Measurements from ENCODE around the gene DHX30. TPM values are rescaled to one million over a fixed set of nuclear protein-coding genes. Genes with fewer than 3 reads are reported as not detected.

The DHX30 gene
- total RNA-seq, 1 donor from 2014 or later: 62.0 TPM

DNA sequence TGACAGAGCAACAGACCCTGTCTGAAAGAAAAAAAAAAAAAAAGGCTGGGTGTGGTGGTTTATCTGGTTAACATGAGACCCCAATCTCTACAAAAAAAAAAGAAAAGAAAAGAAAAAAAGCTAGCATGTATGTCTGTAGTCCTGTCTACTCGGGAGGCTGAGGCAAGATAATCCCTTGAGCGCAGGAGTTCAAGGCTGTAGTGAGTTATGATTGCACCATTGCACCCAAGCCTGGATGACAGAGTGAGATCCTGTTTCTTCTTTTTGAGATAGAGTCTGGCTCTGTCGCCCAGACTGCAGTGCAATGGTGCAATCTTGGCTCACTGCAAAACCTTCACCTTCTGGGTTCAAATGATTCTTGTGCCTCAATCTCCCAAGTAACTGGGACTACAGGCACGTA is 8.4 kb upstream of the DHX30 start:
- ATAC-seq (no peak), DNase-seq (no peak)
- H3K27ac ChIP-seq: no peak overlapping the region
- H3K9me3 ChIP-seq: no peaks in the 10 kb centered on the region
- TF ChIP-seq, protein P1, sequence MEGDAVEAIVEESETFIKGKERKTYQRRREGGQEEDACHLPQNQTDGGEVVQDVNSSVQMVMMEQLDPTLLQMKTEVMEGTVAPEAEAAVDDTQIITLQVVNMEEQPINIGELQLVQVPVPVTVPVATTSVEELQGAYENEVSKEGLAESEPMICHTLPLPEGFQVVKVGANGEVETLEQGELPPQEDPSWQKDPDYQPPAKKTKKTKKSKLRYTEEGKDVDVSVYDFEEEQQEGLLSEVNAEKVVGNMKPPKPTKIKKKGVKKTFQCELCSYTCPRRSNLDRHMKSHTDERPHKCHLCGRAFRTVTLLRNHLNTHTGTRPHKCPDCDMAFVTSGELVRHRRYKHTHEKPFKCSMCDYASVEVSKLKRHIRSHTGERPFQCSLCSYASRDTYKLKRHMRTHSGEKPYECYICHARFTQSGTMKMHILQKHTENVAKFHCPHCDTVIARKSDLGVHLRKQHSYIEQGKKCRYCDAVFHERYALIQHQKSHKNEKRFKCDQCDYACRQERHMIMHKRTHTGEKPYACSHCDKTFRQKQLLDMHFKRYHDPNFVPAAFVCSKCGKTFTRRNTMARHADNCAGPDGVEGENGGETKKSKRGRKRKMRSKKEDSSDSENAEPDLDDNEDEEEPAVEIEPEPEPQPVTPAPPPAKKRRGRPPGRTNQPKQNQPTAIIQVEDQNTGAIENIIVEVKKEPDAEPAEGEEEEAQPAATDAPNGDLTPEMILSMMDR (IDR thresholded peaks at IDR 0.05): no peak
- no peaks in the 10 kb centered on the region for H3K4me1 ChIP-seq
- intact Hi-C loops (cut with DNase I): loop anchor here (5.0 kb wide), 1 partner anchor 277 kb away; no protein-coding TSS in a partner anchor
- no peak overlapping the region for H3K4me3 ChIP-seq
- H3K36me3 ChIP-seq: no peaks in the 10 kb centered on the region
- no peaks in the 10 kb centered on the region for H3K27me3 ChIP-seq

DNA sequence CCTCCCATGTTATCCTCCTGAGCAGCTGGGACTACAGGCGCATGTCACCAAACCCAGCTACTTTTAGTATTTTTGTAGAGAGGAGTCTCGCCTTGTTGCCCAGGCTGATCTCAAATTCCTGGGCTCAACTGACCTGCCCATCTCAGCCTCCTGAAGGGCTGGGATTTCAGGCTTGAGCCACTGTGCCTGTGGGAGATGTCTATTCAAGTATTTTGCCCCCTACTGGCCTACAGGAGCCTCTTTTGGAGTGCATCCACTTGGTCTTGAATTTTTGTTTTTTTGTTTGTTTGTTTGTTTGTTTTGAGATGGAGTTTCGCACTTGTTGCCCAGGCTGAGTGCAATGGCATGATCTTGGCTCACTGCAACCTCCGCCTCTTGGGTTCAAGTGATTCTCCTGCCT is 3.2 kb upstream of the DHX30 start:
- TF ChIP-seq, protein P1 (IDR thresholded peaks at IDR 0.05): peak; percentile 21
- Histone ChIP-seq H3K4me1 (peaks cover 10% of the 10 kb centered on the region), H3K27ac (no peak overlapping the region), H3K27me3 (no peaks in the 10 kb centered on the region), H3K4me3 (no peak overlapping the region), H3K9me3 (no peaks in the 10 kb centered on the region), H3K36me3 (no peaks in the 10 kb centered on the region)
- intact Hi-C loops (cut with DNase I): no loop called here
- DNase-seq (no peak), ATAC-seq (no peak)

DNA sequence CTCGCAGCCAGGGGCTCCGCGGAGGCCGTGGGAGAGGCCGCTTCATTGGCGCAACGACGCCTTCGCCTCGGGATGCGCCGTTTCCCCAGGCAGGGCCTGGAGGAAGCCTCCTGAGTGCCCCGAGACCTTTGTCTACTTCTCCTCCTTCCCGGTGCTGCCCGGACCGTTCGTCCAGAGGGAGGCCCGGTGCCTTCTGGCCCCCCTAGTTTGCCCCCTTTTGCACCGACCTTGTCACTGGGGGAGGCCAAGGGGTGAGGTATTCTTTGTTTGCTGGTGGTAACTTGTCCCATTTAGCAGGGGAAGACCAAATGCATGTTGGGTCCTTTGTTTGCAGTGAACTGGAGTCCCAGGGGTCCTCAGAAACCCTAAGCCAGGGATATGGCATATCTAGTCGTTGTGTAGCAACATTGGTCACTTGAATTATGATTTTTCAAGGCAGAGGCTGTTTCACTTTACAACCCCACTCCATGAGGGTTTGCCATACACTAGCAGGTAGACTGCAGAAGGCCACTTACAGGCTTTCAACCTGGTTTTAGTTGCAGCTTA is 615 bp downstream of the DHX30 start:
- ATAC-seq: no peak
- peak overlapping the region; percentile 90 for H3K4me3 ChIP-seq

DNA sequence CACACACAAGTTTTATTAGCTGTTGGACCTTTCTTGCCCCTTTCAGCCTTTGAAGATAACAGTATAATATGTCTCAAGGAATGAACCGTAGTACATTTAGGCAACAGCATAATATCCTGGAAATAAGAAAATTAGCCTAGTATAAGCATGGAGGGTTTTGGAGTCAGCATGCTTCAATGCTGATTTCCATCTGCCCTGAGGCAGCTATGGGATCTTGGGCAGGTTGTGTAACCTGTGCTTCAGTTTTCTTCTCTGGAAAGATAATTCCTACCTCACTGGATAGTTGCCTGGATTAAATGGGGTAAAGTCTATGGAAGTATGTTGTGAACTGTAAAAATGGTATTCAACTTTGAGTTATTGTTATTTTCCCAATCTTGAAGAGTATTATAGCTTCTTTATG is 1.6 kb downstream of the DHX30 start:
- H3K9me3 ChIP-seq: no peaks in the 10 kb centered on the region
- intact Hi-C loops (cut with DNase I): no loop called here
- no peaks in the 10 kb centered on the region for H3K27me3 ChIP-seq
- TF ChIP-seq, protein P1 (IDR thresholded peaks at IDR 0.05): no peak
- H3K36me3 ChIP-seq: peaks cover 16% of the 10 kb centered on the region
- no peak overlapping the region for H3K27ac ChIP-seq
- H3K4me3 ChIP-seq: no peak overlapping the region
- ATAC-seq: no peak
- DNase-seq: no peak
- H3K4me1 ChIP-seq: peaks cover 10% of the 10 kb centered on the region

More for the DNA sequence above, 615 bp downstream of the DHX30 start:
- TF ChIP-seq, protein P1 (IDR thresholded peaks at IDR 0.05): no peak
- Histone ChIP-seq H3K9me3 (no peaks in the 10 kb centered on the region), H3K4me1 (peaks cover 10% of the 10 kb centered on the region), H3K27ac (peak overlapping the region; percentile 96), H3K36me3 (peaks cover 8% of the 10 kb centered on the region), H3K27me3 (no peaks in the 10 kb centered on the region)
- intact Hi-C loops (cut with DNase I): no loop called here
- no peak for DNase-seq

DNA sequence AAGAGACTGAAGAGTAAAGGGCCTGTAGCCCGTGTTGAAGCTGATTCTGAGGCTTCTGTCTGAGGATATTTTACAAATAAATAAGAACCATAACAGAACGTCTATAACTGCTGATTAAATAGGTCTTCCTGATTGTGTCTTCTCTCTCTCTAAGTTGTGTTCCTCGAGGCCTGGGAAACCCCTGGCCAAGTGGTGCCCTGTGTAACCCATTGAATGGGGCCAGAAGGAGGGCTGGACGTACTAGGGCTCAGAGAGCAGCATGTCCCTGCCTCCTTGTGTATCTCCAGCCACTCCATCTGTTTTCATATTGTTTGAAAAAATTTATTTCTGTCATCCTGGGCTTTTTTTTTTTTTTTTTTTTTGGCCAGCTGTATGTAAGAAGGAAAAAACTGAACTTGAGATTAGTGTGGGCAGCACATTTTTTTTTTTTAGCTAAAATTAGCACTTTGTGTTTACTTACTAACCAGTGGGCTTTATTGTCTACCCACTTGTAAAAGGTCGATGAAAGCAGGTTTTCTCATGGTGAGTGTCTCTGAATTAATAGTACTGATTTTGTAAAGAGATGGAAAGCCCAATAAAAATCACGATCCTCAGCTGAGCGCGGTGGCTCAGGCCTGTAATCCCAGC is 10.7 kb downstream of the DHX30 start:
- Histone ChIP-seq H3K27ac (no peak overlapping the region), H3K36me3 (peaks cover 49% of the 10 kb centered on the region), H3K4me3 (no peak overlapping the region), H3K27me3 (no peaks in the 10 kb centered on the region), H3K4me1 (no peaks in the 10 kb centered on the region), H3K9me3 (no peaks in the 10 kb centered on the region)
- DNase-seq (no peak), ATAC-seq (no peak)
- intact Hi-C loops (cut with DNase I): no loop called here
- TF ChIP-seq, protein P1 (IDR thresholded peaks at IDR 0.05): no peak
